GM12872 (cell line): ENCODE results near the gene MARCHF4.

ENCODE experiments used
- TF ChIP-seq, protein P1 (sequence below): IDR thresholded peaks from 3 replicates; pipeline ENCODE4 v1.5.1; 2011; ENCODE audit warnings: low read depth, mild to moderate bottlenecking, low read length, moderate library complexity; ENCODE audit not compliant: insufficient read depth

The MARCHF4 gene

DNA sequence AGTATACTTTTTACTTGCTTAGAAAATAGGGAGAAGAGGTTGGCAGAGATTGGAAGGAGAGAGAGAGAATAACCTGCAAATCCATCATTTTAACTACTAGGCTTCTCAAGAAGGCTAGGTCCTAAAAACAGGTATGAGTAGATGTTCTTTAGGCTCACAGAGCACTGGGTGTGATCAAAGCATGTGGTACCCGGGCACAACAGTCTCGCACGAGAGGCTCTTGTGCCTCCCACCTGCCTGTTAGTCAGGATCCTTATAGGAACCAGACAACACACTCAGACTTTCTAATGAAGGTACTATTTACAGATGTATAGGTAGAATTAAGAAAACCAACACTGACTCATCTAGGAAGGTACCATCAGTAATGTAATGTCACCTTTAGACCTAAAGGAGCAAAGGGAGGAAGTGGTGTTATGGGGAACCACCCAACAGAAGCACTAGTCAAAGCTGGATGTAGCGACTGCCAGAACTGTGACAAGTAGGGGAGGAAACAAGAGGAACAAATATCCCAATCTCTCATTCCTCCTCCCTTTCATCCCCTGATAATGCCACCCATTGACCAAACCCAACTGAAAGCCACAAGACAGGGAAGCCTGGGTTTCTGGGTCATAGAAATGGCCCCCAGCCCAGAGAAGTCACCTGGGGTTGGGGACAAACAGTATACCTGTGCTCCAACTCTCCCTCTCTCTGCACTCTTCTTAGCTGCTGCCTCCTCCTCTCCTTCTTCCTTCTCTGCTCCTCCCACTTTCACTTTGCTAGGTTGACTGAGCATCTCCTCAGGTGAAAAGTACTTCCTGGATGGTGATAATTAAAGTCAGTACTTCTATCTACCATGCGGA lies 16.0 kb upstream of the MARCHF4 start:
- TF ChIP-seq, protein P1, sequence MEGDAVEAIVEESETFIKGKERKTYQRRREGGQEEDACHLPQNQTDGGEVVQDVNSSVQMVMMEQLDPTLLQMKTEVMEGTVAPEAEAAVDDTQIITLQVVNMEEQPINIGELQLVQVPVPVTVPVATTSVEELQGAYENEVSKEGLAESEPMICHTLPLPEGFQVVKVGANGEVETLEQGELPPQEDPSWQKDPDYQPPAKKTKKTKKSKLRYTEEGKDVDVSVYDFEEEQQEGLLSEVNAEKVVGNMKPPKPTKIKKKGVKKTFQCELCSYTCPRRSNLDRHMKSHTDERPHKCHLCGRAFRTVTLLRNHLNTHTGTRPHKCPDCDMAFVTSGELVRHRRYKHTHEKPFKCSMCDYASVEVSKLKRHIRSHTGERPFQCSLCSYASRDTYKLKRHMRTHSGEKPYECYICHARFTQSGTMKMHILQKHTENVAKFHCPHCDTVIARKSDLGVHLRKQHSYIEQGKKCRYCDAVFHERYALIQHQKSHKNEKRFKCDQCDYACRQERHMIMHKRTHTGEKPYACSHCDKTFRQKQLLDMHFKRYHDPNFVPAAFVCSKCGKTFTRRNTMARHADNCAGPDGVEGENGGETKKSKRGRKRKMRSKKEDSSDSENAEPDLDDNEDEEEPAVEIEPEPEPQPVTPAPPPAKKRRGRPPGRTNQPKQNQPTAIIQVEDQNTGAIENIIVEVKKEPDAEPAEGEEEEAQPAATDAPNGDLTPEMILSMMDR: no peak

DNA sequence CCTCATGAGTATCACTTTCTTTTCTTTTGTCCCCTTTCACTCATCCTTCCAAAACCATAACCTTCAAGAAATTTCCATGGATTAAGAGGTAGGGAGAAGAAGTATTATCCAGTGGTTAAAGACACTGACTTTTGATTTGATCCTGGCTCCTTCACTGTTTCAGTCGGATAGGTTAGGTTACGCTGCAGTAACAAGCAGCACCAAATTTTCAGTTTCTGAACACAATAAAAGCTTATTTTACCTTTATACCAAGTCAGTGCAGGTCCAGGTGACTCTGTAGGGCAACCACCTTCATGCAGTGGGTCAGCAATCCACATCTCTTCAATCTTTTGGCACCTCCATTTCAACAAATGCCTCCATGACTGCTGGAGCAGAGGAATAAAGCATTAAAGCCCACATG lies 15.0 kb upstream of the MARCHF4 start:
- TF ChIP-seq, protein P1: no peak

DNA sequence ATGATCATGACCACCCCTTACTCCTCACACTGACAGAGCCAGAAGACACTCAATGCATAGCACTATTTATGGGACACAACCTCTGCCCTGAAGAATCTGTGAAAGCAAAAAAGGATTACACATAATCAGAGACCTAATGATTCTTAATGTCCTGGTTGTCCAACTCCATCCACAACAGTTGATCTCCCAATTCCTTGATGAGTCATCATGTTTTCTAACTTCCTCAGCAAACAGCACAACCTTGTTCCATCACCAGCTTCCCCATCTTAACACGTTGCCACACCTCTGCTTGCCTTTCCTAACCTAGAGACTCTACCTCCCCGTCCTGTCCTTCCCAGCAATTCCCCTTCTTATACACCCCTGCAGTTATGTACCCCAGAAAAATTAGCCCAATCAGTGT lies 13.2 kb upstream of the MARCHF4 start:
- TF ChIP-seq, protein P1: no peak

DNA sequence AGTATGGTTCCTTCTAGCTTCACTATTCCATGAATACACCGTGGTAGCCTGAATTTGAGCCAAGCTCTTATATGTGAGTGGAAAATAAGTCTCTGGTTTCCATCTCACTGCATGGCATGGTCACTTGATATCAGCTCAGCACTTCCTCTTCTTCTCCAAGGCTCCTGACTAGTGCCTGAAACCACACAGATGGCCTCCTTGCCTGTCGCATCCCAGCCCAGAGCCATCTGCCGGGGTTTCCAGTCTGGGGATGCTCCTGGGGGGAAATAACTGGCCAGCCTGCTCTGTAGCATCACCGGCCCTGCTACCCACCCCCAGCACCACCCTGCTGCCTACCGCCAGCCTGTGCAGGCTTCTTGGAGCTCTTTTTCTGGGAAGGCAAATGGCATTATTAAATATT lies 7.7 kb upstream of the MARCHF4 start:
- TF ChIP-seq, protein P1: no peak

DNA sequence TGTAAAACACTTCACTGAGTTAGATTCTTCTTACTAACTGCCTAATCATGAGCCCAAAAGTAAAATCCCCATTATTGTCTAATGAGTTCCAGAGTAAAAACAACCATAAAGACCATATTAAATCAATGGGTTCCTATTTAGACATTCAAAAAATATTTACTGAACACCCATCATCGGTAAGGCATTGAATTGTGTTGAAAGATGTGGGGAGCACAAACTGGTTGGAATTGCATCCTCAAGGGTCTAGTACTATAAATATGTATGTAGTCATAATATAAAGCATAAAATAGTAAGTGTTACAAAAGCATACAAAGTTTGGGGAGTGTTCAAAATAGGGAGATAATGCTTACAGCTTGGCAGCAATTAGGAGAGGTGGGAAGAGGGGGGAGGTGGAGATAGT lies 3.0 kb upstream of the MARCHF4 start:
- TF ChIP-seq, protein P1: no peak

DNA sequence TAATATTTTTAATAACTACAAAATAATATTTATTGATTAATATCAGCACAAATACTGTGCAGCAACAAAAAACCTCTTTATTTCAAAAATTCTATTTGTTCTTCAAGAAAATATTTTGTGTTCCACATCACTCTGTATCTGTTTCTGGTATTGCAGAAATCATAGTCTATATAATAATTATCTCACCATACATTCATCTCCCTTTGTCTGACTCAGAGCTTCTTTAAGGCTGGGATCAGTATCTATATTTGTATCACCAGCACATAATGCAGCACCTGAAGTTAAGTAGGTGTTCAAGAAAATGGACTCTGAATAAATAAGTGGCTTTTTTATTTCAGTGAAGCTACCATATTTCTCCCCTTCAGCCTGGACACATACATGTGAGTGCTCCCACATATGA lies 1.6 kb upstream of the MARCHF4 start:
- TF ChIP-seq, protein P1: no peak

DNA sequence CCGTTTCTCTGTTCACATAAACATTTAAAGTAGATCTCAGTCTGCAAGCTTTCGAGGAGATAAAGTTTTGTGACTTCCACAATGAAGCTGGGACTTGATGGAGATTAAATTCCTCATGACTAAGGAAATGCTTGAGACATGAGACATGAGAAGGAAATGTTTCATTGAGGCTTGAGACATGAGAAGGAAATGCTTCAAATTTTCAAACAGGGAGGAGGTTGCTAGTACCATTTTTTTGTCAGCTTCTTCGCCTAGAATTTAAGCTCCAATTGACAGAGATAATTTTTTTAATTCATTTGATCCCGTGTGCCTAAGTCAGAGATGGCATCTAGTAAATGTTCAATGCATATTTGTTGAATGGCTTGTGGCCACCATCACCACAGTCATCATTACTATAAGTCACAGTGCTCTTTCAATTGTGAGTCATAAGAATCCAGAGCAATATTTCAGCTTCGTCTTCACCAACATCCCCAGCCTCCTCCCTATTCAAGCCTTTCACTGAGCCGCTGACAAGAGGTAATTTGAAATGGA lies 543 bp upstream of the MARCHF4 start:
- TF ChIP-seq, protein P1: no peak
